Keratinocyte (primary cell): Measurements from ENCODE around the gene FOXP4. TPM values are rescaled to one million over a fixed set of nuclear protein-coding genes. Genes with fewer than 3 reads are reported as not detected.

Experiments
- DNase-seq: peaks from one replicate; pipeline ENCODE4 v3.0.0-alpha.2; 2011; ENCODE audit warnings: low read depth, missing footprints, low spot score
- FAIRE-seq: peaks from 2 replicates; lab custom pipeline; 2011; peaks lifted over from hg19 to GRCh38; lab: Jason Lieb, UNC
- H2AFZ ChIP-seq: 2 replicates; pipeline ENCODE4 v1.6.0; 2012; ENCODE audit warnings: low read length, control low read depth, inconsistent platforms; ENCODE audit not compliant: control insufficient read depth
- H3K27ac ChIP-seq: 2 replicates; pipeline ENCODE4 v1.5.1; 2011; ENCODE audit warnings: low read length; ENCODE audit not compliant: control insufficient read depth, insufficient read depth
- H3K27me3 ChIP-seq: 3 replicates; pipeline ENCODE4 v1.6.0; 2011; ENCODE audit warnings: low read length; ENCODE audit not compliant: control insufficient read depth, insufficient read depth; ENCODE audit errors: extremely low read depth
- H3K36me3 ChIP-seq, 2 experiments: 2 replicates in 1 of 2; 3 replicates in 1 of 2; pipeline ENCODE4 v1.5.1; 2011; ENCODE audit warnings: low read length in 2 of 2, mild to moderate bottlenecking in 1 of 2; ENCODE audit not compliant: control insufficient read depth in 2 of 2, insufficient read depth in 2 of 2; ENCODE audit errors: extremely low read depth in 1 of 2
- H3K4me1 ChIP-seq: 3 replicates; pipeline ENCODE4 v1.5.1; 2011; ENCODE audit warnings: low read length; ENCODE audit not compliant: control insufficient read depth, insufficient read depth; ENCODE audit errors: extremely low read depth
- H3K4me2 ChIP-seq: 3 replicates; pipeline ENCODE4 v1.6.0; 2011; ENCODE audit warnings: low read depth, low read length; ENCODE audit not compliant: control insufficient read depth, insufficient read depth; ENCODE audit errors: extremely low read depth
- H3K4me3 ChIP-seq, 3 experiments: fragments of 200-600 bp in 1 of 3; sonication (generic) in 1 of 3; 2 replicates in 2 of 3; 3 replicates in 1 of 3; pipeline ENCODE4 v1.5.1; 2011 to 2016; ENCODE audit warnings: low read length in 3 of 3, mild to moderate bottlenecking in 3 of 3, control low read depth in 2 of 3, inconsistent platforms in 1 of 3, low read depth in 1 of 3, mixed read lengths in 1 of 3, mixed run types in 1 of 3, moderate library complexity in 1 of 3; ENCODE audit not compliant: control insufficient read depth in 2 of 3, insufficient read depth in 2 of 3; ENCODE audit errors: extremely low read depth in 1 of 3
- H3K79me2 ChIP-seq: 2 replicates; pipeline ENCODE4 v1.6.0; 2012; ENCODE audit warnings: low read length; ENCODE audit not compliant: control insufficient read depth, insufficient read depth
- H3K9ac ChIP-seq: 3 replicates; pipeline ENCODE4 v1.6.0; 2011; ENCODE audit warnings: low read length; ENCODE audit not compliant: control insufficient read depth, insufficient read depth; ENCODE audit errors: extremely low read depth
- H3K9me1 ChIP-seq: 3 replicates; pipeline ENCODE4 v1.6.0; 2011; ENCODE audit warnings: low read length; ENCODE audit not compliant: control insufficient read depth, insufficient read depth; ENCODE audit errors: extremely low read depth
- H3K9me3 ChIP-seq: 2 replicates; pipeline ENCODE4 v1.5.1; 2012; ENCODE audit warnings: low read depth, low read length; ENCODE audit not compliant: control insufficient read depth
- H4K20me1 ChIP-seq: 3 replicates; pipeline ENCODE4 v1.6.0; 2011; ENCODE audit warnings: low read length; ENCODE audit not compliant: control insufficient read depth, insufficient read depth; ENCODE audit errors: extremely low read depth
- EZH2 ChIP-seq: IDR thresholded peaks from one replicate; pipeline ENCODE4 v1.6.1; 2012; ENCODE audit warnings: inconsistent platforms, mild to moderate bottlenecking, low read length, moderate library complexity
- dilution Hi-C: fragments of 300-500 bp; cut with MboI; formaldehyde crosslinking; loops from one replicate; pipeline ENCODE4 v1.7.0; 2020; ENCODE audit warnings: low sequenced_read_pairs; ENCODE audit not compliant: extremely low pct_ligation_motif_present
- polyA plus RNA-seq, 5 experiments: library from polyadenylated mRNA; depleted of rRNA in 3 of 5; stranded (reverse) in 3 of 5; stranded (forward) in 1 of 5; unstranded in 1 of 5; fragments of >200 nt; gene quantifications; 1 replicate in 1 of 5; 2 replicates in 3 of 5; 3 replicates in 1 of 5; pipeline versions ENCODE4 v1.2.1 to v1.2.3, GENCODE V29; 2011 to 2012; ENCODE audit warnings: missing spikeins in 2 of 5, low read depth in 1 of 5, low replicate concordance in 1 of 5
- TF ChIP-seq, protein P1 (sequence below), 3 experiments: IDR thresholded peaks in 1 of 3; conservative IDR thresholded peaks in 1 of 3; optimal IDR thresholded peaks in 1 of 3; 2 replicates in 2 of 3; 3 replicates in 1 of 3; pipeline versions ENCODE3 to v1.5.1; 2011; ENCODE audit warnings: low read length in 3 of 3, mild to moderate bottlenecking in 3 of 3, moderate library complexity in 2 of 3, control low read depth in 1 of 3, inconsistent platforms in 1 of 3; ENCODE audit not compliant: insufficient read depth in 2 of 3; ENCODE audit errors: extremely low read depth in 1 of 3

The FOXP4 gene
- polyA plus RNA-seq, 1 donor (not counting 4 experiments of a cell fraction or from before 2014, with no cell fraction given) = 1.1 TPM

DNA sequence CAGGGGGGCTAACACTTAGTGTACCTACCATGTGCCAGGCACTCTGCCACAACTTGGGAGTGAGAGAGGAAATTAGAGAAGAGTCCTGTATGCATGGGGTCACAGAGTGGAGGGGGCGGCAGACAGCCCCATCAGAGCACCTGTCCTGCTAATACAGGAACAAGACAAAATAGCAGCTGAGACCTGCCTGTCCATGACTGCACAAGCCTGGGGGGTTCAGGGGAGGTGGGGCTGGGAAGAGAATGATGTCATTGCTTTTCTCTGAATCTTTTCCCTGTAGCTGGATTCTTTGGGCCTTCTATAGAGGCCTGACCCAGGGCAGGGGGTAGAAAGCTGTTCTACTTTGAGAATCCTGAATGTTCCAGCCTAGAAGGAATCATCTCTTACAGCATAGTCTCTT lies 37.4 kb downstream of the FOXP4 start:
- no peaks in the 10 kb centered on the region for H4K20me1 ChIP-seq
- H3K9me1 ChIP-seq = peaks cover 5% of the 10 kb centered on the region
- H3K4me1 ChIP-seq = peaks cover 28% of the 10 kb centered on the region
- no peak overlapping the region for H3K9ac ChIP-seq
- peaks cover 7 to 9% of the 10 kb centered on the region in 2 experiments for H3K36me3 ChIP-seq
- H3K4me2 ChIP-seq = no peak overlapping the region
- FAIRE-seq (peak; percentile 13), DNase-seq (no peak)
- no peaks in the 10 kb centered on the region for H3K27me3 ChIP-seq
- H3K27ac ChIP-seq = no peak overlapping the region
- H3K4me3 ChIP-seq = no peak overlapping the region
- no peak overlapping the region for H2AFZ ChIP-seq
- H3K79me2 ChIP-seq = no peaks in the 10 kb centered on the region
- dilution Hi-C loops = no loop called here
- TF ChIP-seq, protein P1, sequence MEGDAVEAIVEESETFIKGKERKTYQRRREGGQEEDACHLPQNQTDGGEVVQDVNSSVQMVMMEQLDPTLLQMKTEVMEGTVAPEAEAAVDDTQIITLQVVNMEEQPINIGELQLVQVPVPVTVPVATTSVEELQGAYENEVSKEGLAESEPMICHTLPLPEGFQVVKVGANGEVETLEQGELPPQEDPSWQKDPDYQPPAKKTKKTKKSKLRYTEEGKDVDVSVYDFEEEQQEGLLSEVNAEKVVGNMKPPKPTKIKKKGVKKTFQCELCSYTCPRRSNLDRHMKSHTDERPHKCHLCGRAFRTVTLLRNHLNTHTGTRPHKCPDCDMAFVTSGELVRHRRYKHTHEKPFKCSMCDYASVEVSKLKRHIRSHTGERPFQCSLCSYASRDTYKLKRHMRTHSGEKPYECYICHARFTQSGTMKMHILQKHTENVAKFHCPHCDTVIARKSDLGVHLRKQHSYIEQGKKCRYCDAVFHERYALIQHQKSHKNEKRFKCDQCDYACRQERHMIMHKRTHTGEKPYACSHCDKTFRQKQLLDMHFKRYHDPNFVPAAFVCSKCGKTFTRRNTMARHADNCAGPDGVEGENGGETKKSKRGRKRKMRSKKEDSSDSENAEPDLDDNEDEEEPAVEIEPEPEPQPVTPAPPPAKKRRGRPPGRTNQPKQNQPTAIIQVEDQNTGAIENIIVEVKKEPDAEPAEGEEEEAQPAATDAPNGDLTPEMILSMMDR (optimal IDR thresholded peaks at IDR 0.05 in 1 of 3, IDR thresholded peaks at IDR 0.05 in 1 of 3, conservative IDR thresholded peaks at IDR 0.05 in 1 of 3; ENCODE audit: extremely low read depth in 1 of 3, insufficient read depth in 2 of 3, low read length in 3 of 3) = no peak
- TF ChIP-seq EZH2 = no peak
- no peaks in the 10 kb centered on the region for H3K9me3 ChIP-seq

DNA sequence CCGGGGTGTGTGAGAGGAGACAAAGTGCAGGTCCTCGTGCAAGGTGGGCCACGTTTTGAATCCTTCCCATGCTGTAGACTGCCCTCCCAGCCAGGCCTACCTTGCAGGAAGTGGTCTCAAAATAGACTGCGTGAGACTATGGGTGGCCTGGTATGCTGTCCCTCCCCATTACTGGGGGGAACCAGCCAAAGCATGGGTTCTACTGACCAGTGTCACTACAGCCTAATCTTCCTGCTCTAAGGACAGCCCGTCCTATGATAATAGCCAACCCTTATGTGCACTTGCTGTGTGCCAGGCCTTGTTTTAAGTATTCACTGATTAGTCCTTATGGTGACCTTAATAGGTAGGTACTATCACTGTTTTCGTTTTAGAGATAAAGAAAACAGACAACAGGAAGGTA lies 38.0 kb downstream of the FOXP4 start:
- peaks cover 10 to 12% of the 10 kb centered on the region in 2 experiments for H3K36me3 ChIP-seq
- H3K9me1 ChIP-seq = peaks cover 5% of the 10 kb centered on the region
- peaks cover 23% of the 10 kb centered on the region for H3K4me1 ChIP-seq
- no peak overlapping the region for H2AFZ ChIP-seq
- dilution Hi-C loops = no loop called here
- no peak overlapping the region for H3K9ac ChIP-seq
- no peak overlapping the region for H3K4me2 ChIP-seq
- H4K20me1 ChIP-seq = no peaks in the 10 kb centered on the region
- FAIRE-seq (no peak), DNase-seq (no peak)
- no peaks in the 10 kb centered on the region for H3K79me2 ChIP-seq
- no peak for TF ChIP-seq EZH2
- TF ChIP-seq, protein P1 (optimal IDR thresholded peaks at IDR 0.05 in 1 of 3, IDR thresholded peaks at IDR 0.05 in 1 of 3, conservative IDR thresholded peaks at IDR 0.05 in 1 of 3; ENCODE audit: extremely low read depth in 1 of 3, insufficient read depth in 2 of 3, low read length in 3 of 3) = no peak
- H3K27ac ChIP-seq = no peak overlapping the region
- H3K4me3 ChIP-seq = no peak overlapping the region
- no peaks in the 10 kb centered on the region for H3K27me3 ChIP-seq
- H3K9me3 ChIP-seq = no peaks in the 10 kb centered on the region
